Osteoblast (primary cell): ENCODE data around the gene INSYN2B. TPM values are rescaled to one million over a fixed set of nuclear protein-coding genes. Genes with fewer than 3 reads are reported as not detected.
"Not testable (repeated sequence)": the region's sequence is repeated elsewhere in the genome, so short reads cannot be mapped to it uniquely, and the experiment has no call there.

Experiments used
- DNase-seq: peaks from one replicate; pipeline ENCODE4 v3.0.0; 2011; ENCODE audit warnings: low spot score, mixed read lengths; ENCODE audit not compliant: insufficient read length; ENCODE audit errors: missing footprints
- H2AFZ ChIP-seq: 2 replicates; pipeline ENCODE4 v1.6.0; 2011; ENCODE audit warnings: mild to moderate bottlenecking, low read length
- H3K27ac ChIP-seq: 2 replicates; pipeline ENCODE4 v1.5.1; 2011; ENCODE audit warnings: mild to moderate bottlenecking, low read depth, low read length, moderate library complexity
- H3K27me3 ChIP-seq: 2 replicates; pipeline ENCODE4 v1.6.0; 2012; ENCODE audit warnings: mild to moderate bottlenecking, control low read depth, inconsistent platforms, low read length, moderate library complexity; ENCODE audit not compliant: insufficient read depth
- H3K36me3 ChIP-seq: 2 replicates; pipeline ENCODE4 v1.5.1; 2011; ENCODE audit warnings: mild to moderate bottlenecking, low read length, control low read depth, moderate library complexity; ENCODE audit not compliant: insufficient read depth
- H3K4me1 ChIP-seq: 2 replicates; pipeline ENCODE4 v1.5.1; 2011; ENCODE audit warnings: mild to moderate bottlenecking, low read length, control low read depth, moderate library complexity; ENCODE audit not compliant: insufficient read depth
- H3K4me2 ChIP-seq: 2 replicates; pipeline ENCODE4 v1.6.0; 2011; ENCODE audit warnings: mild to moderate bottlenecking, low read length; ENCODE audit not compliant: insufficient read depth
- H3K4me3 ChIP-seq: fragments of 200-600 bp; sonication (generic); 3 replicates; pipeline ENCODE4 v1.5.1; 2012; ENCODE audit warnings: mild to moderate bottlenecking, low read length, inconsistent platforms; ENCODE audit not compliant: insufficient read depth
- H3K79me2 ChIP-seq: 2 replicates; pipeline ENCODE4 v1.6.0; 2012; ENCODE audit warnings: mild to moderate bottlenecking, low read length, control low read depth, inconsistent platforms; ENCODE audit not compliant: insufficient read depth
- H3K9me3 ChIP-seq: 2 replicates; pipeline ENCODE4 v1.5.1; 2011; ENCODE audit warnings: low read depth, low read length, control low read depth
- H4K20me1 ChIP-seq: 2 replicates; pipeline ENCODE4 v1.6.0; 2012; ENCODE audit warnings: mild to moderate bottlenecking, low read length, control low read depth; ENCODE audit not compliant: insufficient read depth
- total RNA-seq: library from RNA; depleted of rRNA; stranded (reverse); fragments of >200 nt; gene quantifications from 2 replicates; pipeline ENCODE4 v1.2.3, GENCODE V29; 2012
- TF ChIP-seq, protein P1 (sequence below): IDR thresholded peaks from 2 replicates; pipeline ENCODE4 v1.5.1; 2011; ENCODE audit warnings: mild to moderate bottlenecking, low read depth, low read length, moderate library complexity; ENCODE audit errors: extremely low read depth

INSYN2B gene
- total RNA-seq, 1 donor: 2.2 TPM

DNA sequence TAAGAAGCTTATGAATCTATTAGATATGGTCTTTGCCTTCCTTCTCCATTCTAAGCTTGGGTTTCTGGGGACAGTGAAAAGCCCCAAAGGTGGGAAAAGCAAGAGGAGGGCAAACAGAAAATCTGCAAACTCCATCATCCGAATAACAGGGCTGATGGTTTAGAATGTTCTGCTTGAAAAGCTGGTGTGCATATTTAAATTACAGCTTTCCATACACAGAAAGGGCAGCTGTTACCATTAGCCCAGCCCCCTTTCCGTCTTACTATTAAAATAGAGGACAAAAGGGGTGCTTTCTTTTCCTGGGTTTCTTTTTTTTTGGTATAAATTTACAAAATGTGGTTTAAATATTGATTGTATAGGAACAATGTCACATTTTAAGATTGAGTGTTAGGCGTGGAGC lies 22.0 kb downstream of the INSYN2B start:
- TF ChIP-seq, protein P1, sequence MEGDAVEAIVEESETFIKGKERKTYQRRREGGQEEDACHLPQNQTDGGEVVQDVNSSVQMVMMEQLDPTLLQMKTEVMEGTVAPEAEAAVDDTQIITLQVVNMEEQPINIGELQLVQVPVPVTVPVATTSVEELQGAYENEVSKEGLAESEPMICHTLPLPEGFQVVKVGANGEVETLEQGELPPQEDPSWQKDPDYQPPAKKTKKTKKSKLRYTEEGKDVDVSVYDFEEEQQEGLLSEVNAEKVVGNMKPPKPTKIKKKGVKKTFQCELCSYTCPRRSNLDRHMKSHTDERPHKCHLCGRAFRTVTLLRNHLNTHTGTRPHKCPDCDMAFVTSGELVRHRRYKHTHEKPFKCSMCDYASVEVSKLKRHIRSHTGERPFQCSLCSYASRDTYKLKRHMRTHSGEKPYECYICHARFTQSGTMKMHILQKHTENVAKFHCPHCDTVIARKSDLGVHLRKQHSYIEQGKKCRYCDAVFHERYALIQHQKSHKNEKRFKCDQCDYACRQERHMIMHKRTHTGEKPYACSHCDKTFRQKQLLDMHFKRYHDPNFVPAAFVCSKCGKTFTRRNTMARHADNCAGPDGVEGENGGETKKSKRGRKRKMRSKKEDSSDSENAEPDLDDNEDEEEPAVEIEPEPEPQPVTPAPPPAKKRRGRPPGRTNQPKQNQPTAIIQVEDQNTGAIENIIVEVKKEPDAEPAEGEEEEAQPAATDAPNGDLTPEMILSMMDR: no peak
- Histone ChIP-seq H3K4me3 (no peak overlapping the region), H3K4me2 (no peak overlapping the region), H2AFZ (no peak overlapping the region), H4K20me1 (no peaks in the 10 kb centered on the region), H3K9me3 (no peaks in the 10 kb centered on the region), H3K27me3 (no peaks in the 10 kb centered on the region), H3K27ac (no peak overlapping the region), H3K79me2 (no peaks in the 10 kb centered on the region), H3K4me1 (peaks cover 19% of the 10 kb centered on the region), H3K36me3 (no peaks in the 10 kb centered on the region)
- DNase-seq: no peak

DNA sequence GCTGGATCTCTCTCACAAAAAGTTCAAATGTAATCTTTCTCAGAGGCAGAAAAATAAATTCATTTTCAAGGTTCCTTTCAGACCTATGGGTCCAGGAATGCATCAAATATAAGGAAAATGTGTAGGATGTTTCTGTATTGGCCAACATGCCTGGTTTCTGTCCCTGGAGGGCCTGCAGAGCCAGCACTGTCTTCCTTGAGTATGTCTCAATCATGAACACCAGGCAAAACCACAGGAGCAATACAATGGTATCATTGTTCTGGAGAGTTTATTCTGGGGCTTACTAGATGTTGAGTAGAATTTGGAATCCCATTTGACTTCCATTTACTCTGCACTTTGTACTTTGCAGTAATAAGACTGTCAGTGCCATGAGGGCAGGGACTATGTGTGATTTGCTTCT lies 23.5 kb downstream of the INSYN2B start:
- H3K36me3 ChIP-seq: no peaks in the 10 kb centered on the region
- H3K79me2 ChIP-seq: peaks cover 2% of the 10 kb centered on the region
- DNase-seq: no peak
- no peak overlapping the region for H3K4me3 ChIP-seq
- H3K27ac ChIP-seq: no peak overlapping the region
- no peak overlapping the region for H3K4me2 ChIP-seq
- H3K27me3 ChIP-seq: no peaks in the 10 kb centered on the region
- H3K9me3 ChIP-seq: no peaks in the 10 kb centered on the region
- H4K20me1 ChIP-seq: no peaks in the 10 kb centered on the region
- H2AFZ ChIP-seq: no peak overlapping the region
- H3K4me1 ChIP-seq: peaks cover 20% of the 10 kb centered on the region
- TF ChIP-seq, protein P1: no peak

DNA sequence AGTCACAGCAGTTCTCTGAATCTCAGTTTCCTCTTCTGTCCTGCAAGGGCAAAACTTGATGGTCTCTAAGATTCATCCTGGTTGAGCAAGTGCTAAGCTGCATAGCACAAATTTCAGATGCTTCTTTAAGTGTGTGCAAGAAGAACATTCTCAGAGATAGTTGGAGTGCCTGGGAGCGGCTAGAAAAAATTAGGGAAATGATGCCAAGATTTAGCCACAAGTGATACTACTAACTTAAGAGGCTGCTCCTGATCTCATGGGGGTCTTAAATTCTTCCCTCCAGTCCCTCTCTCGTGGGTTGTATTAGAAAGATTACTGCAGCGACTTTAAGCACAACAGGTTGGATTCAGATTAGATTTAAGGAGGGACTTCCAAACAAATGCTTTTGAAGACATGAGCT lies 24.2 kb downstream of the INSYN2B start:
- no peaks in the 10 kb centered on the region for H3K36me3 ChIP-seq
- no peaks in the 10 kb centered on the region for H3K9me3 ChIP-seq
- H3K4me3 ChIP-seq: no peak overlapping the region
- H4K20me1 ChIP-seq: no peaks in the 10 kb centered on the region
- no peak overlapping the region for H2AFZ ChIP-seq
- peak; percentile 77 for DNase-seq
- no peak overlapping the region for H3K27ac ChIP-seq
- TF ChIP-seq, protein P1: no peak
- H3K27me3 ChIP-seq: no peaks in the 10 kb centered on the region
- H3K79me2 ChIP-seq: peaks cover 2% of the 10 kb centered on the region
- no peak overlapping the region for H3K4me2 ChIP-seq
- H3K4me1 ChIP-seq: peaks cover 20% of the 10 kb centered on the region

DNA sequence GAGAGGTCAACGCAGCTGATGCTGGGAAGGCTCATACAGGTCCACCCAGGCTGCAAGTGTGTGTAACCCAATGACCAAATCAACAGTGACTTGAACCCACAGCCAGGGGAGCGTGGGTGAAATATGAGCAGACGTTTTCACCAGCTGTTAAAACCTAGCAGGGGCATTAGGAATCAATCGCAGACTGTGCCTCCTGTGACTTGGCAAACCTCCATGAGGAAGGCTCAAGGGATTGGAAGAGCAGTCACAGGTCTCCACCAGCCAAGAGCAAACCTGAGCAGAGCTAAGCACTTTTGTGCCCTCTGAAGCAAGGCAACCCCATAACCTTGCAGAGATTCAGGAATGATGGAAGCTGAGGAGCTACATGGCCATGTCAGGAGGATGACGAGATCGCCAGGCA lies 25.5 kb downstream of the INSYN2B start:
- H3K79me2 ChIP-seq: peaks cover 2% of the 10 kb centered on the region
- H3K27ac ChIP-seq: no peak overlapping the region
- no peaks in the 10 kb centered on the region for H3K9me3 ChIP-seq
- no peak for DNase-seq
- H4K20me1 ChIP-seq: no peaks in the 10 kb centered on the region
- no peak overlapping the region for H3K4me2 ChIP-seq
- peaks cover 20% of the 10 kb centered on the region for H3K4me1 ChIP-seq
- H2AFZ ChIP-seq: no peak overlapping the region
- TF ChIP-seq, protein P1: no peak
- H3K36me3 ChIP-seq: no peaks in the 10 kb centered on the region
- no peaks in the 10 kb centered on the region for H3K27me3 ChIP-seq
- H3K4me3 ChIP-seq: no peak overlapping the region

GRCh38 chr5:169953196-169953595 lies 27.1 kb downstream of the INSYN2B start:
- not testable (repeated sequence) for H3K4me3 ChIP-seq, H3K79me2 ChIP-seq, H3K27ac ChIP-seq, DNase-seq, H4K20me1 ChIP-seq, H3K36me3 ChIP-seq, H3K27me3 ChIP-seq, H2AFZ ChIP-seq, H3K9me3 ChIP-seq
- Histone ChIP-seq H3K4me2 (peak overlapping the region; percentile 39), H3K4me1 (peaks cover 20% of the 10 kb centered on the region)
